MM.1S (cell line): ENCODE results near the gene KCNS3.

Experiments
- EZH2 ChIP-seq: fragments of 300-600 bp; sonication (generic); optimal IDR thresholded peaks from 2 replicates; pipeline ENCODE3; 2017; ENCODE audit warnings: low read depth, mild to moderate bottlenecking, antibody characterized with exemption, low read length, mixed read lengths
- TF ChIP-seq, protein P1 (sequence below): fragments of 300-600 bp; sonication (generic); IDR thresholded peaks from 2 replicates; pipeline ENCODE4 v1.5.1; 2016; ENCODE audit warnings: antibody characterized with exemption, low read length, mixed read lengths

DNA sequence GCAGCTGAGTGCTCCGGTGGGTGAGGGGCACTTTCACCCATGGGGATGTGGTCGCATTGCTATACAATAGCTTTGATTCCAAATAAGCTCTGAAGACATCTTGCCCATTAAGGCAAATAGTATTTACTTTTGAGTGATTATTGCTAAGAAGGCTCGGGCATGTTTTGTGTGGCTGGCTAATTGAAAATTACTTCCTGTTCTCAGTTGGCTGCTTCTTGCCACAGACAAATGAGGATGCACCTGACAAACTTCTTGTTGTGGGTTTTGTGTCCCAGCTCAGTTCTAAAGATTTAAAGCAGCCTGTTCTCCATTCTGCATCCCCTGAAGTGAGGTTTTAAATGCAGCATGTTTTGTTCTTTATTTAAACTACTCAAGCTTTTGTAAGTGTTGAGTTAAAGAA, 88.3 kb downstream of the KCNS3 start:
- TF ChIP-seq, protein P1, sequence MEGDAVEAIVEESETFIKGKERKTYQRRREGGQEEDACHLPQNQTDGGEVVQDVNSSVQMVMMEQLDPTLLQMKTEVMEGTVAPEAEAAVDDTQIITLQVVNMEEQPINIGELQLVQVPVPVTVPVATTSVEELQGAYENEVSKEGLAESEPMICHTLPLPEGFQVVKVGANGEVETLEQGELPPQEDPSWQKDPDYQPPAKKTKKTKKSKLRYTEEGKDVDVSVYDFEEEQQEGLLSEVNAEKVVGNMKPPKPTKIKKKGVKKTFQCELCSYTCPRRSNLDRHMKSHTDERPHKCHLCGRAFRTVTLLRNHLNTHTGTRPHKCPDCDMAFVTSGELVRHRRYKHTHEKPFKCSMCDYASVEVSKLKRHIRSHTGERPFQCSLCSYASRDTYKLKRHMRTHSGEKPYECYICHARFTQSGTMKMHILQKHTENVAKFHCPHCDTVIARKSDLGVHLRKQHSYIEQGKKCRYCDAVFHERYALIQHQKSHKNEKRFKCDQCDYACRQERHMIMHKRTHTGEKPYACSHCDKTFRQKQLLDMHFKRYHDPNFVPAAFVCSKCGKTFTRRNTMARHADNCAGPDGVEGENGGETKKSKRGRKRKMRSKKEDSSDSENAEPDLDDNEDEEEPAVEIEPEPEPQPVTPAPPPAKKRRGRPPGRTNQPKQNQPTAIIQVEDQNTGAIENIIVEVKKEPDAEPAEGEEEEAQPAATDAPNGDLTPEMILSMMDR = no peak
- no peak for TF ChIP-seq EZH2
